Naive thymus-derived CD8-positive, alpha-beta T cell (primary cell): ENCODE measurements around the gene AGPAT4. TPM values are rescaled to one million over a fixed set of nuclear protein-coding genes. Genes with fewer than 3 reads are reported as not detected.
A peak's percentile ranks its signal among the peaks of the same experiment; 100 is the strongest.
"Not testable (repeated sequence)": the region's sequence is repeated elsewhere in the genome, so short reads cannot be mapped to it uniquely, and the experiment has no call there.

Experiments
- ATAC-seq, 2 donors: fragments of 150-1000 bp; cut with Tn5 transposase in 1 of 2; sonication (Bioruptor Pico), chemical (Tn5 transposase) in 1 of 2; 1 replicate in 1 of 2; 2 replicates in 1 of 2; pipeline ENCODE4 v1.10.0; 2021; ENCODE audit warnings: mild to moderate bottlenecking in 2 of 2, moderate library complexity in 2 of 2
- POLR2A ChIA-PET: fragments of 350-600 bp; sonication (Branson Sonifier 250); formaldehyde crosslinking; loops from one replicate; lab custom pipeline; 2021; ENCODE audit warnings: antibody characterized with exemption; lab: Charles Lee
- DNase-seq, 10 donors: peaks; one replicate each; pipeline versions ENCODE4 v3.0.0 to v3.0.0-alpha.2; 2020 to 2022
- H3K27ac Mint-ChIP-seq, 10 donors: one replicate each; pipeline ENCODE4 v1.8.0; 2020 to 2022; ENCODE audit warnings: mild to moderate bottlenecking in 10 of 10, mixed read lengths in 10 of 10, moderate library complexity in 4 of 10, inconsistent platforms in 1 of 10
- H3K27me3 Mint-ChIP-seq, 5 donors: one replicate each; pipeline ENCODE4 v1.8.0; 2021 to 2022; ENCODE audit warnings: mixed read lengths in 5 of 5
- H3K36me3 Mint-ChIP-seq, 3 donors: one replicate each; pipeline ENCODE4 v1.8.0; 2020 to 2022; ENCODE audit warnings: mixed read lengths in 3 of 3, mild to moderate bottlenecking in 2 of 3, inconsistent platforms in 1 of 3
- H3K4me1 Mint-ChIP-seq, 4 donors: one replicate each; pipeline ENCODE4 v1.8.0; 2021 to 2022; ENCODE audit warnings: mixed read lengths in 4 of 4
- H3K4me3 Mint-ChIP-seq, 10 donors: one replicate each; pipeline ENCODE4 v1.8.0; 2020 to 2022; ENCODE audit warnings: mild to moderate bottlenecking in 10 of 10, mixed read lengths in 10 of 10, moderate library complexity in 6 of 10, inconsistent platforms in 1 of 10
- H3K9me3 Mint-ChIP-seq, 9 donors: one replicate each; pipeline ENCODE4 v1.8.0; 2020 to 2022; ENCODE audit warnings: mixed read lengths in 9 of 9, mild to moderate bottlenecking in 3 of 9, inconsistent platforms in 1 of 9, moderate library complexity in 1 of 9
- polyA plus RNA-seq, 3 donors: library from polyadenylated mRNA; unstranded; fragments of 300-500 nt; fragmentation: Illumina TruSeq; gene quantifications; one replicate each; pipeline ENCODE4 v1.2.3, GENCODE V29; 2021
- total RNA-seq, 8 experiments: library from RNA in 2 of 8; stranded (reverse) in 2 of 8; gene quantifications; one replicate each; pipeline ENCODE4 v1.2.3 and lab custom pipeline; 2021 to 2026

The AGPAT4 gene
- total RNA-seq: 1 to 10 TPM; 2.0 to 4.0 TPM
- 1 to 10 TPM in 2 of 3 donors, under 1 TPM in 1; 0.85 to 3.8 (median 1.1) TPM for polyA plus RNA-seq
- total RNA-seq (lab: John Stamatoyannopoulos, UW): 7.9 to 14.4 (median 10.9) reads per million in 6 experiments

GRCh38 chr6:161273752-161274487 is at the start of gene AGPAT4:
Gene AGPAT4, minus strand, starts transcription at chr6:161274061. Its CDS starts 41,848 bp downstream, at chr6:161232213.
- Mint-ChIP-seq H3K4me1 (peaks cover 7 to 26% (median 16%) of the 10 kb centered on the region in 4 donors), H3K27me3 (peaks cover 0 to 6% (median 0%) of the 10 kb centered on the region in 5 donors), H3K4me3 (peak within 1 kb of the TSS; percentile 86 to 98 (median 90)), H3K27ac (peak within 1 kb of the TSS; percentile 75 to 99 (median 96)), H3K36me3 (no peaks in the 10 kb centered on the region), H3K9me3 (no peaks in the 10 kb centered on the region)
- ATAC-seq (peak; percentile 87), DNase-seq (peak; percentile 31 to 88 (median 73))
- POLR2A ChIA-PET: interaction anchor here (0.8 kb wide), 1 partner anchor 13 kb away, joined by 3 read pairs; no protein-coding TSS in a partner anchor

GRCh38 chr6:161319231-161319630 is 45.4 kb upstream of the AGPAT4 start:
- H3K27me3 Mint-ChIP-seq: peaks cover 3 to 20% (median 9%) of the 10 kb centered on the region in 5 donors
- H3K4me1 Mint-ChIP-seq: no peaks in the 10 kb centered on the region
- ATAC-seq: no peak
- H3K4me3 Mint-ChIP-seq: no peak overlapping the region
- DNase-seq: no peak
- peaks cover 0 to 4% (median 2%) of the 10 kb centered on the region in 3 donors for H3K36me3 Mint-ChIP-seq
- H3K27ac Mint-ChIP-seq: no peak overlapping the region
- POLR2A ChIA-PET: no interaction called here
- peaks cover 0 to 22% (median 7%) of the 10 kb centered on the region in 9 donors for H3K9me3 Mint-ChIP-seq

GRCh38 chr6:161318456-161318855 is 44.6 kb upstream of the AGPAT4 start:
- Mint-ChIP-seq H3K4me3 (no peak overlapping the region), H3K36me3 (peaks cover 0 to 4% (median 2%) of the 10 kb centered on the region in 3 donors), H3K27ac (no peak overlapping the region), H3K27me3 (peaks cover 3 to 25% (median 9%) of the 10 kb centered on the region in 5 donors), H3K4me1 (no peaks in the 10 kb centered on the region), H3K9me3 (peaks cover 0 to 22% (median 7%) of the 10 kb centered on the region in 9 donors)
- DNase-seq (no peak), ATAC-seq (no peak)
- POLR2A ChIA-PET: no interaction called here

- ATAC-seq: no peak
- H3K4me1 Mint-ChIP-seq: no peaks in the 10 kb centered on the region
- POLR2A ChIA-PET: no interaction called here
- H3K9me3 Mint-ChIP-seq: peaks cover 0 to 13% (median 7%) of the 10 kb centered on the region in 9 donors
- H3K27me3 Mint-ChIP-seq: peaks cover 3 to 24% (median 4%) of the 10 kb centered on the region in 5 donors
- no peak overlapping the region for H3K4me3 Mint-ChIP-seq
- no peak for DNase-seq
- peaks cover 0 to 2% (median 0%) of the 10 kb centered on the region in 3 donors for H3K36me3 Mint-ChIP-seq
- H3K27ac Mint-ChIP-seq: no peak overlapping the region
Measured at GRCh38 chr6:161316531-161316930, 42.7 kb upstream of the AGPAT4 start.

- POLR2A ChIA-PET, H3K4me3 Mint-ChIP-seq, H3K36me3 Mint-ChIP-seq, H3K4me1 Mint-ChIP-seq, DNase-seq, ATAC-seq, H3K27ac Mint-ChIP-seq: not testable (repeated sequence)
- Mint-ChIP-seq H3K27me3 (peaks cover 3 to 24% (median 4%) of the 10 kb centered on the region in 5 donors), H3K9me3 (peaks cover 0 to 13% (median 7%) of the 10 kb centered on the region in 9 donors)
Measured at GRCh38 chr6:161315246-161315917, 41.5 kb upstream of the AGPAT4 start.

GRCh38 chr6:161314541-161315245 is 40.8 kb upstream of the AGPAT4 start:
- H3K36me3 Mint-ChIP-seq, POLR2A ChIA-PET, H3K4me1 Mint-ChIP-seq, ATAC-seq, DNase-seq, H3K4me3 Mint-ChIP-seq: not testable (repeated sequence)
- Mint-ChIP-seq H3K27ac (peak overlapping the region in 2 of 10 donors; percentile 62 to 74), H3K9me3 (peaks cover 0 to 13% (median 7%) of the 10 kb centered on the region in 9 donors), H3K27me3 (peaks cover 2 to 24% (median 9%) of the 10 kb centered on the region in 5 donors)

GRCh38 chr6:161313940-161314509 is 40.2 kb upstream of the AGPAT4 start:
- DNase-seq (no peak), ATAC-seq (no peak)
- Mint-ChIP-seq H3K27ac (peak overlapping the region in 2 of 10 donors; percentile 62 to 74), H3K27me3 (peaks cover 0 to 21% (median 9%) of the 10 kb centered on the region in 5 donors), H3K4me1 (no peaks in the 10 kb centered on the region), H3K36me3 (peaks cover 0 to 2% (median 0%) of the 10 kb centered on the region in 3 donors), H3K4me3 (no peak overlapping the region), H3K9me3 (peaks cover 0 to 13% (median 7%) of the 10 kb centered on the region in 9 donors)
- POLR2A ChIA-PET: no interaction called here

- H3K9me3 Mint-ChIP-seq: peaks cover 0 to 13% (median 7%) of the 10 kb centered on the region in 9 donors
- H3K27ac Mint-ChIP-seq, DNase-seq, H3K4me3 Mint-ChIP-seq, POLR2A ChIA-PET, H3K36me3 Mint-ChIP-seq, ATAC-seq, H3K4me1 Mint-ChIP-seq: not testable (repeated sequence)
- H3K27me3 Mint-ChIP-seq: peaks cover 0 to 21% (median 9%) of the 10 kb centered on the region in 5 donors
Measured at GRCh38 chr6:161313475-161313874, 39.6 kb upstream of the AGPAT4 start.

GRCh38 chr6:161309774-161310173 is 35.9 kb upstream of the AGPAT4 start:
- not testable (repeated sequence) for H3K36me3 Mint-ChIP-seq

GRCh38 chr6:161308075-161308655 is 34.3 kb upstream of the AGPAT4 start:
- Mint-ChIP-seq H3K4me3 (no peak overlapping the region), H3K36me3 (no peaks in the 10 kb centered on the region), H3K27ac (no peak overlapping the region), H3K9me3 (no peaks in the 10 kb centered on the region), H3K27me3 (peaks cover 1 to 18% (median 8%) of the 10 kb centered on the region in 5 donors), H3K4me1 (peaks cover 0 to 2% (median 0%) of the 10 kb centered on the region in 4 donors)
- no peak for ATAC-seq
- no peak for DNase-seq
- POLR2A ChIA-PET: no interaction called here

More at GRCh38 chr6:161309774-161310173, 35.9 kb upstream of the AGPAT4 start:
- ATAC-seq, H3K9me3 Mint-ChIP-seq, H3K4me1 Mint-ChIP-seq, POLR2A ChIA-PET, H3K4me3 Mint-ChIP-seq, DNase-seq: not testable (repeated sequence)
- Mint-ChIP-seq H3K27ac (peak overlapping the region in 1 of 10 donors; percentile 35), H3K27me3 (peaks cover 1 to 27% (median 8%) of the 10 kb centered on the region in 5 donors)

- DNase-seq (no peak), ATAC-seq (no peak)
- POLR2A ChIA-PET: no interaction called here
- Mint-ChIP-seq H3K27ac (no peak overlapping the region), H3K9me3 (no peaks in the 10 kb centered on the region), H3K36me3 (no peaks in the 10 kb centered on the region), H3K27me3 (peaks cover 1 to 16% (median 8%) of the 10 kb centered on the region in 5 donors), H3K4me3 (no peak overlapping the region), H3K4me1 (peaks cover 0 to 2% (median 0%) of the 10 kb centered on the region in 4 donors)
Measured at GRCh38 chr6:161305860-161306259, 32.0 kb upstream of the AGPAT4 start.
